Measurements from ENCODE around the gene PHACTR3. TPM values are rescaled to one million over a fixed set of nuclear protein-coding genes. Genes with fewer than 3 reads are reported as not detected.

PHACTR3 gene
- total RNA-seq, 1 experiment from 2014 or later = not detected

DNA sequence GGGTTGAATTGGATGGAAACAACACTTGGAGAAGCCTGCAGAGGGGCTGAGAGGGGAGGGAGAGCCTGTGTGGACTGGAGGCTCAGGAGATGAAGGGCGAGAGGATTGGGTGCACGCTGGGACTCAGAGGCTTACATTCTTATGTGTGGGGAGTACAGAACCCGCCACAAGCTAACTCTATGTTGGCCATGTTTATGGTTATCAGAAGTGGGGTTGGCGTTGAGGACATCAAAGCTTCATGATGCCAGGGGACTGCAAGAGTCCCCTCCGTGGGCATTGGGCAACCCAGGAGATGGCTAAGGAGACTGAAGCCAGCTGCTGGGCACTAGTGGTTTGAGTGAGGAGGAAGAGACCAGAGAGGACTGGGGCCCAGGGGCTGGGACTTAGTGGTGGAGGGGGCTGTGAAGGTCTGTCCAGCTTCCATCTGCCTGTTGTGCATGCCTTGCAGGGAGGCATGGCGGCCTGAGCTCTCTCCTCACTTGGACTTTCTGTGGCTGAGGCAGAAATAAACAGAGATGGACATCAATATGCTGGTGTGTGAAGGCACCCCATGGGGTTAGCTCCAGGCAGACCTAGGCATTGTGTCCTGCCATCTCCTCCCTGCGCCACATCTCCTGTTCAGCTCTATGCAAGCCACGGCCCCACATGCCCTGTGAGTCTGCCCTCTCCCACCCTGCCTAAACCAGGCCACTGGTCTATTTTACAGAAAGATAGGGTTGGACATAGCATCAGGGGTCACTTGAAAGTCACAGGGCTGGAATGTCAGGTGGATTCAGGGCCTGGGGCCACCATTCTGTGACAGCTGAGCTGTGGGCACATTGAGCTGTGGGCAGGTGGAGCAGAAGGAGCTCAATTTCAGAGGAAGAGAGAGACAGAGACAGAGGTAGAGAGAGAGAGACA, 61.6 kb downstream of the PHACTR3 start:
- no peak for DNase-seq
- no peak overlapping the region for H3K4me3 ChIP-seq
- H3K9me3 ChIP-seq = no peaks in the 10 kb centered on the region
- H3K36me3 ChIP-seq = no peaks in the 10 kb centered on the region
- no peaks in the 10 kb centered on the region for H3K27me3 ChIP-seq

DNA sequence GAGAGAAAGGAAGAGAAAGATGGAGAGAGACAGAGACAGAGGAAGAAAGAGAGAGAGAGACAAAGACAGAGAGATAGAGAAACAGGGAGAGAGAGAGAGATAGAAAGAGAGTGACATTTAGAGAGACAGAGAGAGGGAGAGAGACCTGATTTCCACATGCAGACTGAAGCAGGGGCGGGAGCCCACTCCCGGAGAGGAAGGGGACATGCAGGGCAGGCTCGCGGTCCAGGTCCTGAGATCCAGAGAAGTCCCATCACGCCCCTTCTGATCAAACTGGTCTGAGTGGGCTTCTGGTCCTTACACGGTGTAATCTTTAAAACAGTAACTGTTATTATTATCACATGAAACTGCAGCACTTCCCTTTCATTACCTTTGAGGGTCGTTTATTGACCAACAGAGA, 62.2 kb downstream of the PHACTR3 start:
- H3K4me3 ChIP-seq = no peak overlapping the region
- no peaks in the 10 kb centered on the region for H3K27me3 ChIP-seq
- no peaks in the 10 kb centered on the region for H3K36me3 ChIP-seq
- H3K9me3 ChIP-seq = no peaks in the 10 kb centered on the region
- DNase-seq = no peak

DNA sequence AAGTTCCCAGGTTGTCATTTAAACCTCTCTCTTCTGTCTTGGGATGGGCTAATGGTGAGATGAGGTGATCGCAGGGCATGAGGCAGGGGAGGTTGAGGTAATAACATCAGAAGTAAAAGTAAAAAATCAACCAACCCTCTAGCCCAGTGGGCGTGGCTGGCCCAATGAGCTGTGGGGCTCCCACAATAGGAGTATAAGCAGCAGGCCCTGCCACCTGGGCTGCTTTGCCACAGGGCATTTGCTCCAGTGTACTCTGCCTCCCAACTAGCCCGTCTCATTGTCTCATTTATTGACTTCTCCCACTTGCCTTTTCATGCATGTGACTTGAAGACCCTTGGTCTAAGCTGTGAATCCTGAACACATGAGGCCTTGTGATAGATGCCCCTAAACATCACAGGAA, 62.8 kb downstream of the PHACTR3 start:
- Histone ChIP-seq H3K9me3 (no peaks in the 10 kb centered on the region), H3K4me3 (no peak overlapping the region)
- DNase-seq = no peak

DNA sequence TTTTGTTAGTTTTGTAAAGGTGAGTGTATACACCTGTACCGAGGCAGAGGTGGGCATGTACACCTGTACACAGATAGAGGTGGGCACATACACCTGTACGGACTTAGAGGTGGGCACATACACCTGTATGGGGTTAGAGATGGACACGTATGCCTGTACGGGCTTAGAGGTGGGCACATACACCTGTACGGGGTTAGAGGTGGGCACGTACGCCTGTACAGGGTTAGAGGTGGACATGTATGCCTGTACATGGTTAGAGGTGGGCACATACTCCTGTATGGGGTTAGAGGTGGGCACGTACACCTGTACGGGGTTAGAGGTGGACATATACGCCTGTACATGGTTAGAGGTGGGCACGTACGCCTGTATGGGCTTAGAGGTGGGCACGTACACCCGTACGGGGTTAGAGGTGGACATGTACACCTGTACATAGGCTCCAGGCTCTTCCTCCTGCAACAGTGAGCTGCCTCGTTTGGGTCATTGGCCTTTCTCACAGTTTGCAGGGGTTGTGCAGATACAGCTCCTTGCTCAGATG, 63.7 kb downstream of the PHACTR3 start:
- Histone ChIP-seq H3K27me3 (no peaks in the 10 kb centered on the region), H3K9me3 (no peaks in the 10 kb centered on the region), H3K36me3 (no peaks in the 10 kb centered on the region), H3K4me3 (no peak overlapping the region)
- DNase-seq = no peak

More for the DNA sequence above, 62.8 kb downstream of the PHACTR3 start:
- Histone ChIP-seq H3K27me3 (no peaks in the 10 kb centered on the region), H3K36me3 (no peaks in the 10 kb centered on the region)

DNA sequence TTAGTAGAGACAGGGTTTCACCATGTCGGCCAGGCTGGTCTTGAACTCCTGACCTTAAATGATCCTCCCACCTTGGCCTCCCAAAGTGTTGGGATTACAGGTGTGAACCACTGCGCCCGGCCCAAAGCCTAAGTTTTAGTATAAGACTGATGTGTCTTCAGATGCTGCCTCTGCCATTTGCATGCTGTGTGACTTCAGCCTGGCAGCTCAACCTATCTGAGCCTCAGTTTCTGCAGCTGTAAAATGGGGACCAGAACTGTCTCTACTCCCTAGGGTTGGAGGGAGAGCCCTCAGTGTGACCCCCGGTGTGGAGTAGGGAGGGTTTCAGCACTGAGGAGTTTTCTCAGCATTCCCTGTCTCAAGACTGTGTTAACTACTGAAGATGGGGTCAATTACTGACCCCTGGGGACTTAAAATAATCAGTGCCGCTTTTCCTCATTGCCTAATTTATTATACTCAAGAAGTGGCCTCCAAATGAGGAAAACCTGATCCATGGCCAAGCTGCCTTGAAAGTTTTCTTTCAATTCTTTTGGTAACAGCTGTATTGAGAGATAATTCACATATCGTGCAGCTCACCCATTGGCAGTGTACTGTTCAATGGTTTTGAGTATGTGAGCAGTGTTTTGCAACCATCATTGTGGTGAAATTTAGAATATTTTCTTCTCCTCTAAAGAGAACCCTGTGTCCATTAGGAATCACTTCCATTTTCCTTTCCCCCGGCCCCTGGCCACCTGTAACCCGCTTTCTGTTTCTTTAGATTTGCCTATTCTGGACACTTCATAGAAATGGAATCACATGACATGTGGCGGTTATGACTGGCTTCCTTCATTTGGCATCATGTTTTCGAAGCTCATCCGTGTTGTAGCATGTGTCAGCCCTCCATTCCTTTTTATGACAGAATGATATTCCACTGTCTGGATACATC, 64.8 kb downstream of the PHACTR3 start:
- DNase-seq = no peak
- no peaks in the 10 kb centered on the region for H3K36me3 ChIP-seq
- no peaks in the 10 kb centered on the region for H3K9me3 ChIP-seq
- no peak overlapping the region for H3K4me3 ChIP-seq
- no peaks in the 10 kb centered on the region for H3K27me3 ChIP-seq

DNA sequence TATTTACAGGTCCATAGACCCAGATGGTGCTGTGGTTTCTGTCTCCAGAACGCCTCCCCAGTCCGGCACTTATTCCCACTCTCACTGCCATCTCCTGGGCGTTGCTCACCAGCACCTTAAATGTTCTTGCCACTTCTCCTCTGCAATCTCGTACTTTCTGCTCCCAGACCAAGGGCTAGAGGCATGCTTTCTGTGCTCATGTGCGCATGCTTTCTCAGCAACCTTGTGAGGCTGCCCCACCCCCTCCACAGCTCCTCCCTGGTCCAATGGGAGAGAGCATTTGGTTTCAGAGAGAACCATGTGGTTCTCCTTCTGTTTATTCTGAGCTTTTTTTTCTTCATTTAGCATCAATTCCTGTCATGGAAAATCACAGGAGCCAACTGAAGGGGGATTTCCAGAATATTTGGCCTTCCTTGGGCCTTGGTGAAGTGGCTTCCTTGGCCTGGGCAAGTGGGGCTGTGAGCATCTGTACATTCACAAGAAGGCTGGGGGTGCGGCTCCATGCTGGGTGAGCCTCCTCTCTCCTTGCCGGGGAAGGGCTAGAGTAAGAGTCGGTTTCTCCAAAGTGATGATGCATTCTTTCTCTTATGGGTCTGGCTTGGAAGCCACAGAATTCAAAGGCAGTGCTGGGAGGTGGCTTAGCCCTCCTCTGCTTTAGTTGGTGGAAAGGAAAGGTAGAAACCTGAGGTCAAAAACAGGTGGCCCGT, 66.6 kb downstream of the PHACTR3 start:
- no peaks in the 10 kb centered on the region for H3K9me3 ChIP-seq
- H3K36me3 ChIP-seq = no peaks in the 10 kb centered on the region
- H3K4me3 ChIP-seq = no peak overlapping the region
- DNase-seq = no peak
- no peaks in the 10 kb centered on the region for H3K27me3 ChIP-seq

DNA sequence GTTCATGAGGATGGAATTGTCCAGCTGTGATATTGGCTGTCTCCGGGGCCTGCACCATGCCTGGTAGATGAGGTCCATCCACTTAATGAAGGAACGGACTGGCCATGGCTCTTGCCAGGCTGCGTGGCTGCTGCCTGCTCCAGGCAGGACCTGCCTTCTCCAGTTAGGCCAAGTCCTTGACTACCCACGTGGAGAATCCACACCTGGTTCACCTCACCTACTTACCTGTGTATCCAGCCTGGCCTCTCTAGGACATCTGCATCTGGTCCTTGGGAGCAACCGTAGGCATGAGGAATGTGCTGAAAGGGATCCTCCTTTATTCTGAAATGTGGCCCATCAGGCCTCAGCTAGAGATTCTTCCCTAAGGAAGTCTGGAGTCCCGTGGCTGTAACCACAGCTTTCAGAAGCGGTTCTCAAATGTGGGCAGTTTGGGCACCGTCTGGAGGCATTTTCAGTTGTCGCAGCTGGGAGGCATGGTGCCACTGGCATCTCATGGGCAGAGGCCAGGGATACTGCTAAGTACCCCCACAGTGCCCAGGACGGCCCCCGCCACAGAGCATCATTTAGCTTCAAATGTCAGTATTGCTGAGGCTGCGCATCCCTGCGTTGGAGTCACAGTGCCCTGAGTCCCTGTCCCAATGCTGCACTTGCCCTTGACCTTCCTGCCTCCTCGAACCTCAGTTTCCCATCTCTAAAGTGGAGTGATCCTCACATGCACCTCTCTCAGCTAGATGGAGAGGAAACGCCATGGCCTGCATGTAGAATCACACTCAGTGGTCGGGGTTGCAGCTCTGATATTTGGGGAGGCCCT, 67.5 kb downstream of the PHACTR3 start:
- no peak overlapping the region for H3K4me3 ChIP-seq
- no peaks in the 10 kb centered on the region for H3K36me3 ChIP-seq
- no peaks in the 10 kb centered on the region for H3K27me3 ChIP-seq
- H3K9me3 ChIP-seq = no peaks in the 10 kb centered on the region
- no peak for DNase-seq

DNA sequence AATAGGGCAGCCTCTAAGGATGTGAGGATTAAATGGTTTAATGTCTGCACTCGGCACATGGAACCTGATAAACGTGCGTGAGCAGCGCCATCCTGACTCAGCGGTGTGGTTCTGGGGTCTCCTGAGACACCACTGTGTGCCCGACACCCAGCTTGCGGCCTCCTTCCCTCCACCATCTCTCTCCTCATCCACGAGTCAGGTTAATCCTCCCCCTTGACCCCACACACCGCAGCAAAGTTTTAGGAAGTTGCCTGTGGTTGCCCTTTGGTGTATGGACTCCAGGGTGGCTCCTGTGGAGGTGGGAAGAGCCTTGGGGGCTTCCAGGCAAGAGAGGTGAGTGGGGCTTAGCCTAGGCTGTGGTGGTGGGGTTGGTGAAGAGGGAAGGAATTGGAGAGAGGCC, 68.2 kb downstream of the PHACTR3 start:
- H3K36me3 ChIP-seq = no peaks in the 10 kb centered on the region
- H3K27me3 ChIP-seq = no peaks in the 10 kb centered on the region
- no peak overlapping the region for H3K4me3 ChIP-seq
- H3K9me3 ChIP-seq = no peaks in the 10 kb centered on the region
- DNase-seq = no peak

DNA sequence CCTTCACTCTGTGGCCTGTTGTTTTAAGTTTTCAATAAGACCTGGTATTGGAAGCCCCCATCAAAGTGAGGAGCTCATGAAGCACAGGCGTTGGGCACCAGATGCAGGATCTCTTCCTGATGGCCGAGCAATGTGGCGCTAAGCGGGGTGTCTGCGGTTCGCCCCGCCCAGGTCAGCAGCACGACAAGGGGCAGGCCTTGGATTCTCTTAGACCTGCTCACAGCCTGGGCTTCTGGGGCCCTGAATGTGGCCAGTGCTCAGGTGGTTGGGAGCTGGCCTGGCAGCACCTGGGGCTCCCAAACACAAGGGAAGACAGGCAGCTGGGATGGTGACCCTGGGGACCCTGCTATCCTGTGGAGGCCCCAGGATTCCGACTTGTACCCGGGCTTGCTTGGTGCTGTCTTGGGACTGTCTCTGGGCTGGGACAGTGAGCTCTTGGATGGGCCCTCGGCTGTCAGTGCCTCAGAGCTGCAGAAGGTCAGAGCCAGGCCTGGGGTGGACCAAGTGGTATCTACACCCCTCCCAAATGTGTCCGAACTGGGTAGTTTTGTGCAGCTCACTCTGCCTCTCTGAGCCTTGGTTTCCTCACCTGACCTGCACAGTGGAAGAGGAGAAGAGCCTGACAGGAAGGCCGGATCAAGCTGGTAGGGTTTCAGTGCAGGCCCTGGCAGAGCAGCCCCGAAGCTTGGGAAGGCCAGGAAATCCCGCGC, 69.1 kb downstream of the PHACTR3 start:
- Histone ChIP-seq H3K27me3 (no peaks in the 10 kb centered on the region), H3K4me3 (no peak overlapping the region), H3K9me3 (no peaks in the 10 kb centered on the region), H3K36me3 (no peaks in the 10 kb centered on the region)
- DNase-seq = no peak

DNA sequence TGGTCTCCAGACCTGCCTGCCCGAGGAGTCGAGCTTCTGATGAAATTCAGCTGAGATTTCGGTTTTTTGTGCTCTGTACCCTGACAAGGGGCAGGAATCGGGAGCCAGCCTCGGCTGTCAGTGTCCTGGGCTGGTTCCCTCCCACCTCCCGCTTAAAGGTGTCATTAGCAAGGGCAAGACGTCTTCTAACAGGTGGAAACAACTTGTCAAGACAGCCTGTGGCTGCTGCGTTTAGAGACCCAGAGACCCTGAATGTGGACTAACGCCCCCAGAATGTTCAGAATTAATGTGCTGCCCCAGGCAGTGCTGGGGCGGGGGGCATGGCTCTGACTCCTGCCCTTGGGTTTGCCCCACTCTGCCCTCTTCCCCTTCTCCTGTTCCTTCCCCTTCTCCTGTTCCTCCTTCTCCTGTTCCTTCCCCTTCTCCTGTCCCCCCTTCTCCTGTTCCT, 69.7 kb downstream of the PHACTR3 start:
- no peak for DNase-seq
- Histone ChIP-seq H3K4me3 (no peak overlapping the region), H3K9me3 (no peaks in the 10 kb centered on the region), H3K36me3 (no peaks in the 10 kb centered on the region), H3K27me3 (no peaks in the 10 kb centered on the region)

DNA sequence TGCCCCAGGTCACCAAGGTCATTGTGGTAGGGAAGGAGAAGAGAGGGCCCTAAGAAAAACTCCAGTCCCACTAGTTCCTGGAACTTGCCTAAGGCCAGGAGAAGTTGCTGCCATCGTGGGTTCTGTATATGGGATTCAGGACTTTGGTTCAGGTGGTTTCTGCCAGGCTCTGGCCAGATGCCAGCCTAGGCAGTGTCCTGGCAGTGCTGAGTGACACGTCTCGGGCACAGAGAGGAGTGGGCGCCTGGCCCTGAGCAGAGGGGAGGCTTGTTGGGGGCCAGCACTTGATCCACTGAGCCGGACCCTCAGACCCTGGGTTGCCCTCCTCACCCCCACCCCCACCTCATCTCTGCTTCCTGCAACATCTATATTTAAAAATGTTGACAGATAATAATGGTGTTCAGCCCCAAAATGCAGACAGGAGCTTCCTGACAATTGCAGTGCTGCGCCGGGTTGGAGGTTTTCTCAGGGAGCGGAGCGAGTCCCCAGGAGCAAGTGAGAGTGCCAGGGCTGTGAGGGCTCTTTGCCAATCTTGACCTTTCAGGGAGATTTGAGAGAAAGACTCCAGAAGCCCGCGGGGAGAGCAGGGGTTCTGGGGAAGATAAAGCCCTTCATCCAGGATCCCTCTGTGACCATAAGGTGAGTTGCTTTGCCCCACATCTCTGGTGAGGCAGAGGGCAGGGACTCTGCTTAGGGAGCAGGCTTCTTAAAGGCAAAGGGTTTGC, 71.9 kb downstream of the PHACTR3 start:
- Histone ChIP-seq H3K9me3 (no peaks in the 10 kb centered on the region), H3K36me3 (no peaks in the 10 kb centered on the region), H3K4me3 (no peak overlapping the region), H3K27me3 (no peaks in the 10 kb centered on the region)
- no peak for DNase-seq

DNA sequence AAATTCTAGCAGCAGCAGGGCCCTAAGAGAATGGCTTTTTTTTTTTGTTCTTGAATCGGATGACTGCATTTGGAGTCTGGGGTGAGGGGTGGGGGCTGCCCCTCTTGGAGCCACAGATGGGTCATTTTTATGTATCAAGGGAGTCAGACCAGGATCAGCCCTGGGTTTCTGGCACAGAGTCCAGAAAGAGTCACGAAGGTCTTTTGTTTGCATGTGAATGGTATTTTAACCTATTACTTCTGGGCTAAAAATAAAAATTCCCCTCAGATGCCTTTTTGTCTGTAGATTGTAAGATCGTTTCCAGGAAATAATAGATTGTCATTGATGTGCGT, 72.5 kb downstream of the PHACTR3 start:
- Histone ChIP-seq H3K4me3 (no peak overlapping the region), H3K36me3 (no peaks in the 10 kb centered on the region)
- no peak for DNase-seq

DNA sequence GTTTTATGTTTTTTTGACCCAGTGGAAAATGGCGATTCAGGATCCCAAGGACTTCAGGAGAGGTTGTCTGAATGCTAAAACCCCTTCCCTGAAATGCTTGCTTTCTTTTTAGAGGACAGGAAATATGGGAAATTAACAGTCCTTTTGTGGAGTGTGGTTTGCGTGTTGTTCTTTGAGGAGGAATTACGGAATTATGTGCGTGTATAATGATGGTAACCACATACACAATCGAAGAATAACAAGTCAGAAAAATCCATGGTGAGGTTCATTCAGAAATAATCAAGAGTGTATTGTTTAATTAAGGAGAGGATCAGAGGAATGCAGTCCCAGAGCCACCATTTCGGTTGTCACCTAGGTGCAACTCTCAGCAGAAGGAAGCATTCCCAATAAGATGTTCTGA, 73.2 kb downstream of the PHACTR3 start:
- no peaks in the 10 kb centered on the region for H3K36me3 ChIP-seq
- no peak overlapping the region for H3K4me3 ChIP-seq
- H3K27me3 ChIP-seq = no peaks in the 10 kb centered on the region
- DNase-seq = no peak
- H3K9me3 ChIP-seq = no peaks in the 10 kb centered on the region

More for the DNA sequence above, 72.5 kb downstream of the PHACTR3 start:
- Histone ChIP-seq H3K27me3 (no peaks in the 10 kb centered on the region), H3K9me3 (no peaks in the 10 kb centered on the region)

DNA sequence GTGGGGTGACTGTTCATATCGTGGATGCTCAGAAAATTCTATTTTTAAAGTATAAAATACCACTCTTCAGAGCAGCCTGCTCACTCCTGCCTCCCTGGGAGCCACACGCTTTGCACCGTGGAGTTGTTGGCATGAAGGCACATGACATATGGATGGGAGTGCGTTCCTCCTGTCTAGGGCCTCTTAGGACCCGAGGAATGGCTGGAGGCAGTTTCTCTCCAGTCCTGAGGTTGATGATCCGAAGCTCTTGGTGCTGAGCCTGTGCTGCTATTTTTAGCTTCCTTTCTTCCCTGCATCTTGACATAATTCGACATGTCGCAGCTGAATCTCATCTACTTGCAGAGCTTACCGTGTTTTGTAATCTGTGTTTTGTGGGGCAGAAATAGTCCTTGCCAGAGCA, 73.9 kb downstream of the PHACTR3 start:
- no peak for DNase-seq
- no peaks in the 10 kb centered on the region for H3K36me3 ChIP-seq
- no peaks in the 10 kb centered on the region for H3K9me3 ChIP-seq
- no peaks in the 10 kb centered on the region for H3K27me3 ChIP-seq
- H3K4me3 ChIP-seq = no peak overlapping the region

DNA sequence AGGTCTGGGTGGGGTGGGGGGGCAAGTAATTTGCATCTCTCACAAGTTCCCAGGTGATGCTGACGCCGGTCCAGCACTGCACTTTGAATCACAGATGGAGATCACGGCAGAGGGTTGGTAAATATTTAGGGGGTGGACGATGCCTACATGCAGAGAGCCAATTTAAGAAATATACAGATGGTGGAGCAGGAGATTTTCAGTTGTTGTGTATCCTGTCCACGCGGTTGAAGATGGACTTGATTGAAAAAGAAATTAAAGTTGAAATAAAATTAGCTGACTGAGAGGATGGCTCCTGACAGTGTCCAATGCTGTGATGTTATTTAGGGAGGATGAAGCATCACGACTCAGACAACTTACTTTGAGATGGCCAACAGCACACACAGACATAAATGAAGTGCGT, 74.6 kb downstream of the PHACTR3 start:
- no peak for DNase-seq
- H3K4me3 ChIP-seq = no peak overlapping the region
- no peaks in the 10 kb centered on the region for H3K9me3 ChIP-seq
- no peaks in the 10 kb centered on the region for H3K27me3 ChIP-seq
- H3K36me3 ChIP-seq = no peaks in the 10 kb centered on the region

Data from MG63 (cell line).